HEK293 (cell line): ENCODE data around the gene NXF3.

Experiments used
- ELK4 ChIP-seq: IDR thresholded peaks from 2 replicates; pipeline ENCODE4 v1.6.1; 2011; ENCODE audit warnings: mild to moderate bottlenecking, low read depth, low read length, borderline replicate concordance
- GFI1B ChIP-seq: fragments of 450-650 bp; formaldehyde crosslinking; IDR thresholded peaks from 2 replicates; pipeline ENCODE4 v1.5.1; 2016; ENCODE audit warnings: missing biosample characterization, missing genetic modification characterization
- KLF17 ChIP-seq: fragments of 450-650 bp; formaldehyde crosslinking; IDR thresholded peaks from 2 replicates; pipeline ENCODE4 v1.5.1; 2016; ENCODE audit warnings: missing biosample characterization, missing genetic modification characterization
- MEIS1 ChIP-seq: sonication (generic); formaldehyde crosslinking; IDR thresholded peaks from 2 replicates; pipeline ENCODE4 v1.8.1; 2022; ENCODE audit warnings: missing genetic modification reagents, mild to moderate bottlenecking, borderline replicate concordance
- MZF1 ChIP-seq: fragments of 450-650 bp; formaldehyde crosslinking; IDR thresholded peaks from 2 replicates; pipeline ENCODE4 v1.5.1; 2017; ENCODE audit warnings: missing biosample characterization, missing genetic modification characterization, borderline replicate concordance
- PBX3 ChIP-seq: sonication (generic); formaldehyde crosslinking; IDR thresholded peaks from 2 replicates; pipeline ENCODE4 v1.8.1; 2022; ENCODE audit warnings: mild to moderate bottlenecking, moderate library complexity, missing genetic modification reagents
- SCRT1 ChIP-seq: fragments of 450-650 bp; formaldehyde crosslinking; IDR thresholded peaks from 2 replicates; pipeline ENCODE4 v1.5.1; 2016; ENCODE audit warnings: missing biosample characterization, missing genetic modification characterization, borderline replicate concordance
- SCRT2 ChIP-seq: fragments of 450-650 bp; formaldehyde crosslinking; IDR thresholded peaks from 2 replicates; pipeline ENCODE4 v1.5.1; 2016; ENCODE audit warnings: missing biosample characterization, missing genetic modification characterization
- SETDB1 ChIP-seq: IDR thresholded peaks from one replicate; pipeline ENCODE4 v1.6.1; 2017; ENCODE audit warnings: mild to moderate bottlenecking, low read length, moderate library complexity, mixed read lengths; ENCODE audit not compliant: insufficient read length
- WT1 ChIP-seq: fragments of 450-650 bp; formaldehyde crosslinking; IDR thresholded peaks from 2 replicates; pipeline ENCODE4 v1.5.1; 2016; ENCODE audit warnings: missing biosample characterization, missing genetic modification characterization
- ZBTB6 ChIP-seq: fragments of 450-650 bp; formaldehyde crosslinking; IDR thresholded peaks from 2 replicates; pipeline ENCODE4 v1.5.1; 2017; ENCODE audit warnings: missing biosample characterization, missing genetic modification characterization
- ZEB2 ChIP-seq: fragments of 450-650 bp; formaldehyde crosslinking; IDR thresholded peaks from 2 replicates; pipeline ENCODE4 v1.5.1; 2016; ENCODE audit warnings: missing biosample characterization, missing genetic modification characterization
- ZIC2 ChIP-seq: fragments of 450-650 bp; formaldehyde crosslinking; IDR thresholded peaks from 2 replicates; pipeline ENCODE4 v1.5.1; 2016; ENCODE audit warnings: missing biosample characterization, missing genetic modification characterization
- ZNF146 ChIP-seq: fragments of 450-650 bp; formaldehyde crosslinking; IDR thresholded peaks from 2 replicates; pipeline ENCODE4 v1.5.1; 2016; ENCODE audit warnings: missing biosample characterization, missing genetic modification characterization
- ZNF155 ChIP-seq: fragments of 450-650 bp; formaldehyde crosslinking; IDR thresholded peaks from 2 replicates; pipeline ENCODE4 v1.5.1; 2016; ENCODE audit warnings: missing biosample characterization, missing genetic modification characterization
- ZNF184 ChIP-seq: fragments of 450-650 bp; IDR thresholded peaks from 2 replicates; pipeline ENCODE4 v1.5.1; 2018; ENCODE audit warnings: missing biosample characterization, mild to moderate bottlenecking, missing genetic modification characterization
- ZNF19 ChIP-seq: fragments of 450-650 bp; formaldehyde crosslinking; IDR thresholded peaks from 2 replicates; pipeline ENCODE4; 2016; ENCODE audit warnings: missing biosample characterization, missing genetic modification characterization, low read depth
- ZNF214 ChIP-seq: fragments of 450-650 bp; formaldehyde crosslinking; IDR thresholded peaks from 2 replicates; pipeline ENCODE4 v1.5.1; 2017; ENCODE audit warnings: missing biosample characterization, mild to moderate bottlenecking, missing genetic modification characterization, borderline replicate concordance
- ZNF248 ChIP-seq: fragments of 450-650 bp; formaldehyde crosslinking; IDR thresholded peaks from 2 replicates; pipeline ENCODE4 v1.5.1; 2017; ENCODE audit warnings: missing biosample characterization, missing genetic modification characterization
- ZNF274 ChIP-seq, 2 experiments: fragments of 200-500 bp in 1 of 2; fragments of 450-650 bp in 1 of 2; sonication (Bioruptor generic) in 1 of 2; formaldehyde crosslinking in 1 of 2; IDR thresholded peaks; 2 replicates each; pipeline versions ENCODE4 v1.5.1 to v1.6.1; 2014 to 2016; ENCODE audit warnings: borderline replicate concordance in 1 of 2, inconsistent platforms in 1 of 2, low read length in 1 of 2, missing biosample characterization in 1 of 2, missing genetic modification characterization in 1 of 2
- ZNF324 ChIP-seq: fragments of 450-650 bp; formaldehyde crosslinking; IDR thresholded peaks from 2 replicates; pipeline ENCODE4 v1.5.1; 2016; ENCODE audit warnings: missing biosample characterization, missing genetic modification characterization
- ZNF335 ChIP-seq: fragments of 450-650 bp; formaldehyde crosslinking; conservative IDR thresholded peaks from 2 replicates; pipeline ENCODE4 v1.5.1; 2016; ENCODE audit warnings: missing biosample characterization, missing genetic modification characterization
- ZNF354C ChIP-seq: fragments of 450-650 bp; formaldehyde crosslinking; IDR thresholded peaks from 2 replicates; pipeline ENCODE4 v1.5.1; 2016; ENCODE audit warnings: missing biosample characterization, missing genetic modification characterization, low read depth, borderline replicate concordance
- ZNF362 ChIP-seq: fragments of 450-650 bp; formaldehyde crosslinking; IDR thresholded peaks from 2 replicates; pipeline ENCODE4 v1.5.1; 2016; ENCODE audit warnings: missing biosample characterization, missing genetic modification characterization
- ZNF394 ChIP-seq: fragments of 450-650 bp; formaldehyde crosslinking; IDR thresholded peaks from 2 replicates; pipeline ENCODE4 v1.5.1; 2016; ENCODE audit warnings: missing biosample characterization, missing genetic modification characterization, mild to moderate bottlenecking, moderate library complexity, borderline replicate concordance
- ZNF404 ChIP-seq: fragments of 450-650 bp; formaldehyde crosslinking; IDR thresholded peaks from 2 replicates; pipeline ENCODE4 v1.5.1; 2017; ENCODE audit warnings: missing biosample characterization, missing genetic modification characterization
- ZNF423 ChIP-seq: fragments of 450-650 bp; formaldehyde crosslinking; IDR thresholded peaks from 2 replicates; pipeline ENCODE4 v1.5.1; 2016; ENCODE audit warnings: missing biosample characterization, missing genetic modification characterization
- ZNF513 ChIP-seq: fragments of 450-650 bp; IDR thresholded peaks from 2 replicates; pipeline ENCODE4 v1.5.1; 2018; ENCODE audit warnings: missing biosample characterization, missing genetic modification characterization
- ZNF596 ChIP-seq: fragments of 450-650 bp; IDR thresholded peaks from 2 replicates; pipeline ENCODE4 v1.5.0; 2018; ENCODE audit warnings: missing biosample characterization, mild to moderate bottlenecking, missing genetic modification characterization, moderate library complexity
- ZNF626 ChIP-seq: fragments of 450-650 bp; sonication (Bioruptor Pico); formaldehyde crosslinking; IDR thresholded peaks from 2 replicates; pipeline ENCODE4 v1.5.1; 2018; ENCODE audit warnings: missing biosample characterization, missing genetic modification characterization, inconsistent platforms
- ZNF654 ChIP-seq: fragments of 450-650 bp; formaldehyde crosslinking; IDR thresholded peaks from 2 replicates; pipeline ENCODE4 v1.5.1; 2016; ENCODE audit warnings: low read depth, missing biosample characterization, missing genetic modification characterization
- ZNF670 ChIP-seq: fragments of 450-650 bp; formaldehyde crosslinking; IDR thresholded peaks from 2 replicates; pipeline ENCODE4 v1.5.1; 2016; ENCODE audit warnings: missing biosample characterization, missing genetic modification characterization, low read depth

NXF3 gene

GRCh38 chrX:103063918-103064434 is 29.0 kb downstream of the NXF3 start, which contains the start of gene BEX1 (continued):
- TF ChIP-seq ZNF596 (tag by site-specific recombination), result no peak
- no peak for TF ChIP-seq ZNF214 (tag by site-specific recombination)
- no peak for TF ChIP-seq WT1 (tag by site-specific recombination)
- no peak for TF ChIP-seq ZNF423 (tag by site-specific recombination)
- TF ChIP-seq ZNF626, result no peak
- no peak for TF ChIP-seq ZNF354C
- TF ChIP-seq ZNF335 (tag by site-specific recombination), result no peak
- no peak for TF ChIP-seq ZNF404 (tag by site-specific recombination)
- TF ChIP-seq ZNF324, result no peak
- no peak for TF ChIP-seq ZNF155 (tag by site-specific recombination)
- TF ChIP-seq KLF17 (tag by site-specific recombination), result no peak
- no peak for TF ChIP-seq ZNF362
- TF ChIP-seq ZNF19, result no peak
- no peak for TF ChIP-seq ZNF394 (tag by site-specific recombination)
- TF ChIP-seq SCRT2, result no peak
- peak; percentile 72 for TF ChIP-seq ZIC2 (tag by site-specific recombination)
- TF ChIP-seq ZNF274 (IDR thresholded peaks at IDR 0.05; ENCODE audit: low read length), result no peak
- TF ChIP-seq ZNF274 (tag by site-specific recombination; IDR thresholded peaks at IDR 0.05; ENCODE audit: borderline replicate concordance), result no peak
- 0 out of 2 replicates have a peak, but pooled peaks have one; percentile 21 for TF ChIP-seq ZEB2 (tag by site-specific recombination)
- TF ChIP-seq ZNF248, result no peak
- no peak for TF ChIP-seq ZNF670
- no peak for TF ChIP-seq ZNF146 (tag by site-specific recombination)
- no peak for TF ChIP-seq MEIS1 (CRISPR knock-in tag)
- no peak for TF ChIP-seq MZF1 (tag by site-specific recombination)
- TF ChIP-seq ZNF513, result no peak
- TF ChIP-seq SCRT1, result no peak
- no peak for TF ChIP-seq SETDB1
- no peak for TF ChIP-seq ZNF654 (tag by site-specific recombination)
- no peak for TF ChIP-seq PBX3 (CRISPR knock-in tag)
- TF ChIP-seq ZNF184 (tag by site-specific recombination), result no peak
- TF ChIP-seq ZBTB6 (tag by site-specific recombination), result no peak
- no peak for TF ChIP-seq ELK4
- TF ChIP-seq GFI1B (tag by site-specific recombination), result no peak
